ENCODE data around the gene PCSK5. TPM values are rescaled to one million over a fixed set of nuclear protein-coding genes. Genes with fewer than 3 reads are reported as not detected.

Gene PCSK5
- 0.67 and 0.89 TPM in 2 replicates for total RNA-seq

DNA sequence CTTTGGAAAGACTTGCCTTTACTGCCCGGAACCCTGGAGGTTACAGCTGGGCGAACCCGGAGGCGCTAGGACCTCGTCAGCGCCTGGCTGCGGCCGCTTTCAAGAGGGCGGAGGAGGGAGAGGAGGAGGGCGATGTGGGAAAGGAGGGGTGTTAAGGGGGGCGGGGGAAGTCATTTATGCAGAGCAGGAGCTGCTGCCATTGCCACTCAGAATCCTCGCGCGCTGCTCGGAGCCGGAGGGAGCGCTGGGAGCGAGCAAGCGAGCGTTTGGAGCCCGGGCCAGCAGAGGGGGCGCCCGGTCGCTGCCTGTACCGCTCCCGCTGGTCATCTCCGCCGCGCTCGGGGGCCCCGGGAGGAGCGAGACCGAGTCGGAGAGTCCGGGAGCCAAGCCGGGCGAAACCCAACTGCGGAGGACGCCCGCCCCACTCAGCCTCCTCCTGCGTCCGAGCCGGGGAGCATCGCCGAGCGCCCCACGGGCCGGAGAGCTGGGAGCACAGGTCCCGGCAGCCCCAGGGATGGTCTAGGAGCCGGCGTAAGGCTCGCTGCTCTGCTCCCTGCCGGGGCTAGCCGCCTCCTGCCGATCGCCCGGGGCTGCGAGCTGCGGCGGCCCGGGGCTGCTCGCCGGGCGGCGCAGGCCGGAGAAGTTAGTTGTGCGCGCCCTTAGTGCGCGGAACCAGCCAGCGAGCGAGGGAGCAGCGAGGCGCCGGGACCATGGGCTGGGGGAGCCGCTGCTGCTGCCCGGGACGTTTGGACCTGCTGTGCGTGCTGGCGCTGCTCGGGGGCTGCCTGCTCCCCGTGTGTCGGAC, at the start of gene PCSK5:
Gene PCSK5, plus strand, starts transcription at position 202 of the 805 bp plus-strand sequence. Its CDS starts 509 bp downstream, at position 711.

DNA sequence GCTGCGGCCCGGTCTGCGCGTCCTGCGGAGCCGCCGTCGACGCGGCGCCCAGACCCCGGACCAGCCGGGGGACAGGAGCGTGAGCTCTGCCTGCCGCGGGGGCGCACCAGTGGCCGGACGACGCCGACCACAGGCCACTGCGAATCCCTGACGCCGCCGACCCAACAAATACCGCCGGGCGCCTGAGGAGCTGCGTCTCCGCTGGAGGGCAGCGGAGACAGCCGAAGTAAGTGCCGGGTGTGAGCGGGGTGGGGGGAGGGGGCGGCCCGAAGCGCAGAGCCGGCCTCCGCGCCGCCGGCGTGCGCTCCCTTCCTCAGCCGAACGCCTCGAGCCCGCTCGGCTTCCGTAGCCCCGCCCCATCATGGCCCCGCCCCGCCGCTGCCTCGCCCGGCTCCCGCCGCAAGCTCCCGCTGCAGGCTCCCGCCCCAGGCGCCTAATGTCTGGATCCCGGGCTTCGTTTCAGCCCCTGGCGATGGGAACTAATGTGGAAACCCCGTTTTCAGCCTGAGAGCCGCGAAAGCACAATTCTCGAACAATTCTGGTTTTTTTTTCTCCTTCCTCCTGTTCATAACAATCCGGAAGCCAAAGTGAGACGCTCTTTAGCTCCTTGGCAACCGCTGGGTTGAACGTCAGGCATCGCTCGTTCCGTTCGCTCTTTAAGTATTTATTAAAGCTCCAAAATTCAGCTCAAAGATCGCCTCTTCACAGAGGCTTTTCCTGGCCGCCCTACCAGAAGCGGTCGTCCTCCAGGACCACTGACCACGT, 503.9 kb downstream of the PCSK5 start, which contains the start of gene RFK:
Gene RFK, minus strand, starts transcription at position 232 of the 765 bp plus-strand sequence. CDS start 255 bp downstream, outside the sequence.

